HCT116 (cell line): ENCODE measurements around the gene SMCO1.

Experiments
- EGR1 ChIP-seq: IDR thresholded peaks from 2 replicates; pipeline ENCODE4 v1.6.1; 2012; ENCODE audit warnings: low read depth
- FOSL1 ChIP-seq: IDR thresholded peaks from 2 replicates; pipeline ENCODE4 v1.6.1; 2012; ENCODE audit warnings: low read depth
- POLR2A ChIP-seq: IDR thresholded peaks from 2 replicates; pipeline ENCODE4 v1.7.0; 2011; ENCODE audit warnings: borderline replicate concordance; ENCODE audit not compliant: insufficient read depth, insufficient read length; ENCODE audit errors: extremely low read depth

DNA sequence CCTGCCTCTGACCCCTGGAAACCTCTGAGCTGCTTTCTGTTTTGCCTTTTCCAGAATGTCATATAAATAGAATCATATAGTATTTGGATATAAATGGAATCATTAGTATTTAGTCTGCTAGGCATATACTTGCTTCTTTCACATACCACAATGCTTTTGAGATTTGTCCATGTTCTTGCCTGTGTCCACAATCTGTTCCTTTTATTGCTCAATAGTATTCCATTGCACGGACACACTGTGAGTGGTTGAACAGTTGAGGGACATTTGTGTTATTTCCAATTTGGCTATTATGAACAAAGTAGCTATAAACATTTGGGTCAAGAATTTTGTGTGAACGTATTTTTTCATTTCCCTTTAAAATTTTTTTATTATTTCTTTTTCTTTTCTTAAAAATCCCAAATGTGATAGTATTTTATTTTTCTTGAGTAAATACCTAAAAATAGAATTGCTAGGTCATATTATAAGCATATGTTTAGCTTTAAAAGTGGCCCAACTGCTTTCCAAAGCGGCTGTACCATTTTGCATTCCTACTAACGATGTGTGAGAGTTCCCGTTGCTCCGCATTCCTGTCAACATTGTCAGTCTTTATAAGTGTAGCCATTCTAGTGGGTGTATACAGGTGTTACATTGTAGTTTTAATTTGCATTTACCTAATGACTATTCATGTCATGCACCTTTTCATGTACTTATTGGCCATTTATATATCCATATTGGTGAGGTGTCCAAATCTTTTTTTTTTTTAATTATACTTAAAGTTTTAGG, 26.7 kb upstream of the SMCO1 start:
- TF ChIP-seq FOSL1 = no peak
- no peak for TF ChIP-seq EGR1
- no peak for TF ChIP-seq POLR2A
